ENCODE measurements around the gene NRXN3.

- no peak for TF ChIP-seq CTCF (IDR thresholded peaks at IDR 0.05; ENCODE audit: insufficient read depth, low read length, poor library complexity, severe bottlenecking)
- no peak for TF ChIP-seq EZH2phosphoT487 (conservative IDR thresholded peaks at IDR 0.05; ENCODE audit: low read length)
Measured at GRCh38 chr14:78340250-78340649, 170.1 kb downstream of the NRXN3 start.
